Endothelial cell of umbilical vein (primary cell): ENCODE data around the gene CTTNBP2. TPM values are rescaled to one million over a fixed set of nuclear protein-coding genes. Genes with fewer than 3 reads are reported as not detected.

Experiments
- BruUV-seq: library from RNA; stranded (reverse); fragments of 400-500 nt; replicated peaks from 2 replicates; lab custom pipeline; 2021; lab: Mats Ljungman, UMichigan
- CTCF ChIA-PET: fragments of 300-600, 350-600 bp; sonication (Branson Sonifier 250); formaldehyde crosslinking; loops from one replicate; lab custom pipeline; 2021; ENCODE audit warnings: antibody characterized with exemption, inconsistent platforms; lab: Charles Lee
- POLR2A ChIA-PET: fragments of 300-600, 350-600 bp; sonication (Branson Sonifier 250); formaldehyde crosslinking; loops from one replicate; lab custom pipeline; 2021; ENCODE audit warnings: antibody characterized with exemption, inconsistent platforms; lab: Charles Lee
- DNase-seq: peaks from one replicate; pipeline ENCODE4 v3.0.0-alpha.2; 2011; ENCODE audit warnings: low read depth, low spot score
- FAIRE-seq: peaks from 2 replicates; lab custom pipeline; 2011; peaks lifted over from hg19 to GRCh38; lab: Jason Lieb, UNC
- H2AFZ ChIP-seq: 2 replicates; pipeline ENCODE4 v1.6.0; 2012; ENCODE audit warnings: low read depth, low read length, control low read depth, inconsistent platforms
- H3K27ac ChIP-seq: 2 replicates; pipeline ENCODE4 v1.5.1; 2011; ENCODE audit warnings: low read depth, mild to moderate bottlenecking, control low read depth, low read length, moderate library complexity; ENCODE audit not compliant: insufficient read depth
- H3K27me3 ChIP-seq, 2 experiments: 2 replicates each; pipeline versions ENCODE4 v1.6.0 to v1.6.1; 2011; ENCODE audit warnings: low read length in 2 of 2, mixed read lengths in 1 of 2; ENCODE audit not compliant: control insufficient read depth in 2 of 2, insufficient read depth in 2 of 2
- H3K36me3 ChIP-seq, 2 experiments: 2 replicates in 1 of 2; 3 replicates in 1 of 2; pipeline ENCODE4 v1.5.1; 2011; ENCODE audit warnings: low read length in 2 of 2, mild to moderate bottlenecking in 1 of 2, moderate library complexity in 1 of 2; ENCODE audit not compliant: control insufficient read depth in 2 of 2, insufficient read depth in 2 of 2; ENCODE audit errors: extremely low read depth in 1 of 2
- H3K4me1 ChIP-seq: 3 replicates; pipeline ENCODE4 v1.5.1; 2011; ENCODE audit warnings: mild to moderate bottlenecking, low read length; ENCODE audit not compliant: control insufficient read depth, insufficient read depth; ENCODE audit errors: extremely low read depth
- H3K4me2 ChIP-seq: 2 replicates; pipeline ENCODE4 v1.6.1; 2011; ENCODE audit warnings: low read length, control low read depth, mixed read lengths; ENCODE audit not compliant: insufficient read depth
- H3K4me3 ChIP-seq, 3 experiments: fragments of 200-600 bp in 1 of 3; sonication (generic), shearing (Covaris generic) in 1 of 3; replicated peaks in 1 of 3; 2 replicates each; pipeline ENCODE4 v1.5.1; 2011 to 2016; ENCODE audit warnings: control low read depth in 3 of 3, low read length in 3 of 3, mild to moderate bottlenecking in 2 of 3, inconsistent platforms in 1 of 3, low read depth in 1 of 3, moderate library complexity in 1 of 3; ENCODE audit not compliant: insufficient read depth in 1 of 3
- H3K79me2 ChIP-seq: 2 replicates; pipeline ENCODE4 v1.6.0; 2012; ENCODE audit warnings: low read length, inconsistent platforms; ENCODE audit not compliant: control insufficient read depth, insufficient read depth
- H3K9ac ChIP-seq: replicated peaks from 2 replicates; pipeline ENCODE3; 2011; ENCODE audit warnings: low read length, control low read depth; ENCODE audit not compliant: insufficient read depth; ENCODE audit errors: extremely low read depth
- H3K9me1 ChIP-seq: replicated peaks from 3 replicates; pipeline ENCODE4 v1.6.0; 2011; ENCODE audit warnings: mild to moderate bottlenecking, low read length; ENCODE audit not compliant: control insufficient read depth, insufficient read depth; ENCODE audit errors: extremely low read depth
- H3K9me3 ChIP-seq: replicated peaks from 2 replicates; pipeline ENCODE4 v1.5.1; 2012; ENCODE audit warnings: low read length, inconsistent platforms; ENCODE audit not compliant: control insufficient read depth, insufficient read depth
- H4K20me1 ChIP-seq: replicated peaks from 2 replicates; pipeline ENCODE3; 2011; ENCODE audit warnings: mild to moderate bottlenecking, low read length; ENCODE audit not compliant: control insufficient read depth, insufficient read depth; ENCODE audit errors: extremely low read depth
- CTCF ChIP-seq, 2 donors: IDR thresholded peaks; 1 replicate in 1 of 2; 2 replicates in 1 of 2; pipeline ENCODE4 v1.5.1; 2011; ENCODE audit warnings: low read length in 2 of 2, mild to moderate bottlenecking in 2 of 2, moderate library complexity in 2 of 2, control low read depth in 1 of 2, inconsistent platforms in 1 of 2, low read depth in 1 of 2; ENCODE audit not compliant: insufficient read depth in 1 of 2; ENCODE audit errors: extremely low read depth in 1 of 2
- EZH2 ChIP-seq: IDR thresholded peaks from 2 replicates; pipeline ENCODE4 v1.6.1; 2012; ENCODE audit warnings: borderline replicate concordance, low read depth, mild to moderate bottlenecking, moderate library complexity, low read length, inconsistent platforms; ENCODE audit not compliant: severe bottlenecking
- FOS ChIP-seq: IDR thresholded peaks from 2 replicates; pipeline ENCODE4 v1.6.1; 2011; ENCODE audit warnings: mild to moderate bottlenecking, low read length, moderate library complexity, borderline replicate concordance; ENCODE audit not compliant: insufficient read depth
- GATA2 ChIP-seq: IDR thresholded peaks from 2 replicates; pipeline ENCODE4 v1.7.0; 2011; ENCODE audit warnings: low read depth, mild to moderate bottlenecking, moderate library complexity, mixed read lengths, low read length; ENCODE audit not compliant: insufficient read length, insufficient read depth
- JUN ChIP-seq: IDR thresholded peaks from 2 replicates; pipeline ENCODE4 v1.6.1; 2011; ENCODE audit warnings: borderline replicate concordance, low read depth; ENCODE audit not compliant: insufficient read length, insufficient read depth
- MYC ChIP-seq: IDR thresholded peaks from one replicate; pipeline ENCODE4 v1.6.1; 2011; ENCODE audit warnings: mild to moderate bottlenecking, low read depth, low read length
- POLR2A ChIP-seq: IDR thresholded peaks from 2 replicates; pipeline ENCODE4 v1.6.1; 2012; ENCODE audit warnings: low read depth, mild to moderate bottlenecking, control low read depth, low read length
- POLR2AphosphoS5 ChIP-seq: IDR thresholded peaks from 2 replicates; pipeline ENCODE4 v1.6.1; 2012; ENCODE audit warnings: low read depth, mild to moderate bottlenecking, control low read depth, low read length, moderate library complexity; ENCODE audit not compliant: insufficient read depth
- dilution Hi-C: fragments of 300-500 bp; cut with MboI; formaldehyde crosslinking; loops from one replicate; pipeline ENCODE4 v1.15.0; 2019; ENCODE audit warnings: low sequenced_read_pairs; ENCODE audit not compliant: extremely low pct_ligation_motif_present
- intact Hi-C: fragments of 100-400 bp; cut with micrococcal nuclease; formaldehyde crosslinking; loops from one replicate; pipeline ENCODE4 v1.10.0; 2022
- polyA plus RNA-seq, 4 experiments: library from polyadenylated mRNA; depleted of rRNA in 3 of 4; stranded (reverse) in 3 of 4; unstranded in 1 of 4; fragments of >200 nt; gene quantifications; 2 replicates each; pipeline versions ENCODE4 v1.2.1 to v1.2.3, GENCODE V29; 2011 to 2012; ENCODE audit warnings: missing spikeins in 1 of 4
- total RNA-seq: library from RNA; stranded (reverse); gene quantifications from 2 replicates; pipeline ENCODE4 v1.2.3, GENCODE V29; 2021

Gene CTTNBP2
- total and polyA plus RNA-seq, 2 donors (not counting 3 experiments of a cell fraction or from before 2014, with no cell fraction given): 0.08 to 0.35 TPM

GRCh38 chr7:117791877-117792780, 81.1 kb downstream of the CTTNBP2 start:
- no peak overlapping the region for H2AFZ ChIP-seq
- H4K20me1 ChIP-seq: no peaks in the 10 kb centered on the region
- no peaks in the 10 kb centered on the region for H3K9me3 ChIP-seq
- no peak for FAIRE-seq
- peaks cover 0 to 2% of the 10 kb centered on the region in 2 experiments for H3K27me3 ChIP-seq
- H3K9me1 ChIP-seq: no peaks in the 10 kb centered on the region
- H3K9ac ChIP-seq: no peak overlapping the region
- H3K4me2 ChIP-seq: no peak overlapping the region
- CTCF ChIA-PET: interaction anchor here (1.0 kb wide), 1 partner anchor 333 kb away, joined by 3 read pairs; no protein-coding TSS in a partner anchor
- no peaks in the 10 kb centered on the region for H3K79me2 ChIP-seq
- H3K4me3 ChIP-seq: no peak overlapping the region
- H3K36me3 ChIP-seq: no peaks in the 10 kb centered on the region
- no peak for TF ChIP-seq FOS
- no peak for TF ChIP-seq POLR2A
- TF ChIP-seq EZH2: no peak
- TF ChIP-seq MYC: no peak
- no peak for TF ChIP-seq GATA2
- TF ChIP-seq CTCF (IDR thresholded peaks at IDR 0.05; ENCODE audit: extremely low read depth in 1 of 2, insufficient read depth in 1 of 2, low read depth in 1 of 2, low read length in 2 of 2): no peak
- TF ChIP-seq POLR2AphosphoS5: no peak
- no peak for TF ChIP-seq JUN
- dilution Hi-C loops: no loop called here
- POLR2A ChIA-PET: no interaction called here
- no peak overlapping the region for H3K27ac ChIP-seq
- DNase-seq: no peak
- BruUV-seq: no TSS peak
- H3K4me1 ChIP-seq: no peaks in the 10 kb centered on the region
- intact Hi-C loops: no loop called here
